H1 (cell line): ENCODE measurements around the gene FANCD2. TPM values are rescaled to one million over a fixed set of nuclear protein-coding genes. Genes with fewer than 3 reads are reported as not detected.
"Not testable (repeated sequence)": the region's sequence is repeated elsewhere in the genome, so short reads cannot be mapped to it uniquely, and the experiment has no call there.

ENCODE experiments used
- CTCF ChIA-PET: fragments of 300-600 bp; sonication (Branson Sonifier 250); formaldehyde crosslinking; loops from one replicate; lab custom pipeline; 2021; ENCODE audit not compliant: partially characterized antibody; lab: Charles Lee
- POLR2A ChIA-PET: fragments of 300-600 bp; sonication (Branson Sonifier 250); formaldehyde crosslinking; loops from one replicate; lab custom pipeline; 2021; ENCODE audit warnings: inconsistent platforms; ENCODE audit not compliant: partially characterized antibody; lab: Charles Lee
- DNase-seq, 2 experiments: peaks; one replicate each; pipeline versions ENCODE4 v3.0.0 to v3.0.0-alpha.2; 2010 to 2022; ENCODE audit warnings: low spot score in 2 of 2, low read depth in 1 of 2, mixed read lengths in 1 of 2
- FAIRE-seq: peaks from 2 replicates; lab custom pipeline; 2011; peaks lifted over from hg19 to GRCh38; lab: Jason Lieb, UNC
- H2AFZ ChIP-seq: 2 replicates; pipeline ENCODE4 v1.8.1; 2012; ENCODE audit warnings: low read length, inconsistent platforms
- H2AK5ac ChIP-seq: 2 replicates; pipeline ENCODE4 v1.6.1; 2013; ENCODE audit warnings: low read depth, low read length
- H2BK120ac ChIP-seq: replicated peaks from 2 replicates; pipeline ENCODE3; 2013; ENCODE audit warnings: low read depth, low read length, inconsistent platforms
- H2BK12ac ChIP-seq: 2 replicates; pipeline ENCODE4 v1.6.1; 2013; ENCODE audit warnings: low read depth, low read length
- H2BK15ac ChIP-seq: 2 replicates; pipeline ENCODE4 v1.6.1; 2013; ENCODE audit warnings: low read length
- H2BK20ac ChIP-seq: 2 replicates; pipeline ENCODE4 v1.6.1; 2013; ENCODE audit warnings: low read length
- H2BK5ac ChIP-seq: 2 replicates; pipeline ENCODE4 v1.6.1; 2013; ENCODE audit warnings: low read depth, low read length
- H3K14ac ChIP-seq: 2 replicates; pipeline ENCODE4 v1.6.1; 2013; ENCODE audit warnings: inconsistent platforms; ENCODE audit not compliant: insufficient read length
- H3K18ac ChIP-seq: 2 replicates; pipeline ENCODE4 v1.6.1; 2013; ENCODE audit warnings: low read length; ENCODE audit errors: extremely low read depth
- H3K23ac ChIP-seq: 2 replicates; pipeline ENCODE4 v1.6.1; 2013; ENCODE audit warnings: inconsistent platforms; ENCODE audit not compliant: insufficient read length
- H3K23me2 ChIP-seq: 2 replicates; pipeline ENCODE4 v1.6.1; 2013; ENCODE audit warnings: low read depth, low read length
- H3K27ac ChIP-seq: 2 replicates; pipeline ENCODE4 v1.6.1; 2011; ENCODE audit warnings: low read depth, low read length, inconsistent platforms
- H3K27me3 ChIP-seq, 4 experiments: replicated peaks in 1 of 4; 1 replicate in 1 of 4; 2 replicates in 3 of 4; pipeline versions ENCODE4 v1.6.1 to v1.8.1; 2011 to 2013; ENCODE audit warnings: low read length in 3 of 4, mild to moderate bottlenecking in 3 of 4, inconsistent platforms in 2 of 4, mixed read lengths in 2 of 4, moderate library complexity in 1 of 4; ENCODE audit not compliant: control insufficient read depth in 3 of 4, insufficient read depth in 3 of 4; ENCODE audit errors: extremely low read depth in 1 of 4
- H3K36me3 ChIP-seq, 4 experiments: 2 replicates each; pipeline versions ENCODE4 v1.6.1 to v1.8.1; 2011 to 2013; ENCODE audit warnings: mild to moderate bottlenecking in 4 of 4, low read length in 3 of 4, moderate library complexity in 2 of 4, control low read depth in 1 of 4, inconsistent platforms in 1 of 4; ENCODE audit not compliant: insufficient read depth in 4 of 4, control insufficient read depth in 2 of 4
- H3K4ac ChIP-seq: replicated peaks from 2 replicates; pipeline ENCODE3; 2013; ENCODE audit warnings: low read length, low read depth, mixed read lengths, inconsistent platforms; ENCODE audit not compliant: insufficient read length
- H3K4me1 ChIP-seq, 4 experiments: replicated peaks in 1 of 4; 1 replicate in 1 of 4; 2 replicates in 3 of 4; pipeline versions ENCODE4 v1.6.1 to v1.8.1; 2011 to 2013; ENCODE audit warnings: low read length in 3 of 4, inconsistent platforms in 2 of 4, mixed read lengths in 1 of 4; ENCODE audit not compliant: insufficient read depth in 4 of 4, control insufficient read depth in 3 of 4
- H3K4me2 ChIP-seq, 2 experiments: 2 replicates each; pipeline versions ENCODE4 v1.6.1 to v1.8.1; 2011 to 2013; ENCODE audit warnings: low read depth in 2 of 2, low read length in 2 of 2, control low read depth in 1 of 2, inconsistent platforms in 1 of 2, mild to moderate bottlenecking in 1 of 2; ENCODE audit not compliant: insufficient read depth in 1 of 2
- H3K4me3 ChIP-seq, 4 experiments: fragments of 200-600, 300-600 bp in 1 of 4; sonication (generic), shearing (Covaris generic), sonication (Bioruptor Twin) in 1 of 4; 2 replicates each; pipeline versions ENCODE4 v1.5.1 to v1.8.1; 2011 to 2016; ENCODE audit warnings: low read length in 4 of 4, low read depth in 3 of 4, control low read depth in 2 of 4, inconsistent platforms in 2 of 4, mild to moderate bottlenecking in 2 of 4, mixed read lengths in 1 of 4, moderate library complexity in 1 of 4; ENCODE audit not compliant: insufficient read depth in 2 of 4; ENCODE audit errors: extremely low read depth in 1 of 4
- H3K56ac ChIP-seq: replicated peaks from 2 replicates; pipeline ENCODE3; 2013; ENCODE audit warnings: low read depth, mild to moderate bottlenecking, mixed read lengths, low read length, inconsistent platforms; ENCODE audit not compliant: insufficient read length
- H3K79me1 ChIP-seq: 2 replicates; pipeline ENCODE4 v1.6.1; 2013; ENCODE audit warnings: low read depth, low read length, control low read depth
- H3K79me2 ChIP-seq, 2 experiments: 2 replicates each; pipeline versions ENCODE4 v1.6.1 to v1.8.1; 2012 to 2013; ENCODE audit warnings: low read length in 2 of 2, mild to moderate bottlenecking in 2 of 2, inconsistent platforms in 1 of 2; ENCODE audit not compliant: insufficient read depth in 2 of 2, control insufficient read depth in 1 of 2
- H3K9ac ChIP-seq, 4 experiments: replicated peaks in 1 of 4; 1 replicate in 1 of 4; 2 replicates in 3 of 4; pipeline versions ENCODE4 v1.6.1 to v1.8.1; 2011 to 2013; ENCODE audit warnings: low read depth in 3 of 4, low read length in 3 of 4, control low read depth in 2 of 4, mild to moderate bottlenecking in 2 of 4, moderate library complexity in 2 of 4, inconsistent platforms in 1 of 4; ENCODE audit errors: extremely low read depth in 1 of 4
- H3K9me3 ChIP-seq, 2 experiments: 2 replicates each; pipeline versions ENCODE4 v1.6.1 to v1.8.1; 2012 to 2013; ENCODE audit warnings: mild to moderate bottlenecking in 2 of 2, moderate library complexity in 2 of 2, control low read depth in 1 of 2, inconsistent platforms in 1 of 2, low read depth in 1 of 2, low read length in 1 of 2, mixed read lengths in 1 of 2; ENCODE audit not compliant: insufficient read depth in 2 of 2
- H4K20me1 ChIP-seq, 2 experiments: replicated peaks in 1 of 2; 2 replicates each; pipeline versions ENCODE3 to v1.8.1; 2011 to 2013; ENCODE audit warnings: inconsistent platforms in 2 of 2, low read length in 2 of 2, mild to moderate bottlenecking in 1 of 2; ENCODE audit not compliant: insufficient read depth in 2 of 2, control insufficient read depth in 1 of 2
- H4K5ac ChIP-seq: 2 replicates; pipeline ENCODE4 v1.6.1; 2013; ENCODE audit warnings: low read length, low read depth, mixed read lengths, inconsistent platforms; ENCODE audit not compliant: insufficient read length
- H4K8ac ChIP-seq: 2 replicates; pipeline ENCODE4 v1.8.0; 2013; ENCODE audit warnings: mild to moderate bottlenecking, moderate library complexity, low read length, inconsistent platforms; ENCODE audit not compliant: insufficient read depth; ENCODE audit errors: extremely low read depth
- H4K91ac ChIP-seq: replicated peaks from 2 replicates; pipeline ENCODE3; 2013; ENCODE audit warnings: low read length, mixed read lengths, inconsistent platforms; ENCODE audit not compliant: insufficient read length
- WGBS, 2 experiments: shearing (Covaris generic) in 1 of 2; methylation state at CpG; one replicate each; pipeline versions ENCODE4 v1.1.6 to v1.1.7; 2013 to 2015; ENCODE audit warnings: low lambda C conversion rate in 2 of 2, mixed read lengths in 2 of 2, inconsistent platforms in 1 of 2, low coverage in 1 of 2, missing lambda C conversion rate in 1 of 2; ENCODE audit not compliant: insufficient replicate concordance in 2 of 2, insufficient coverage in 1 of 2, insufficient read length in 1 of 2; ENCODE audit errors: extremely low coverage in 1 of 2, missing lambda C conversion rate in 1 of 2; 5-methylcytosine and 5-hydroxymethylcytosine counted together
- polyA plus RNA-seq, 7 experiments: library from polyadenylated mRNA; depleted of rRNA in 3 of 7; stranded (reverse) in 5 of 7; unstranded in 2 of 7; fragments of >200 nt in 5 of 7; fragments of 200-250 nt in 2 of 7; gene quantifications; 1 replicate in 5 of 7; 2 replicates in 1 of 7; 4 replicates in 1 of 7; pipeline versions ENCODE4 v1.2.1 to v1.2.3, GENCODE V29; 2011 to 2013; ENCODE audit warnings: missing spikeins in 2 of 7, mixed read lengths in 2 of 7
- total RNA-seq: library from RNA; stranded (reverse); fragmentation: NEBNext Ultra II Directional; extraction: Animal tissue kit (Norgen Biotek cat#: 25700); gene quantifications from 2 replicates; pipeline ENCODE4 v1.2.1, GENCODE V29; 2021

The FANCD2 gene
- total and polyA plus RNA-seq, 2 of the 8 experiments (the other 6 are each of a cell fraction or from before 2014, with no cell fraction given): 33.1 to 77.8 TPM

DNA sequence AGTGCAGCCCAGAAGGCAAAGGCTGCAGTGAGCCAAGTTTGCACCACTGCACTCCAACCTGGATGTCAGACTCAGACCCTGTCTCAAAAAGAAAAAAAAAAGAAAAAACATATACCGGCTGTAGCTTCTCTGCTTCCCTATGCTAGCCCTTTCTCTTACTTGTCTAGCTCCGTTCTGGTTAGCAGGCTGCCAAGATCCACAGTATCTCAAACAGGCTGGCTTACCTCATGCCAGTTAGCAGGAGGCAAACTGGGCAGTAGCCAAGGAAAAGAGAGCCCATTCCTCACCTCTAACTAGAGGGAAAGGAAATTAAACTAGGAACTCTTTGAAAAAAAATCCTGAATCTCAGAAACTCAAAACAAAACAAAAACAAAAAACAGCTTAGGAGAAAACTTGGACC lies 65.2 kb downstream of the FANCD2 start:
- H2AK5ac ChIP-seq, H3K56ac ChIP-seq, H3K23ac ChIP-seq, H2BK15ac ChIP-seq, H4K8ac ChIP-seq, H3K27ac ChIP-seq, H3K4ac ChIP-seq, H2BK20ac ChIP-seq, POLR2A ChIA-PET, H3K23me2 ChIP-seq, H4K20me1 ChIP-seq, H3K18ac ChIP-seq, DNase-seq, H2AFZ ChIP-seq, H3K14ac ChIP-seq, H3K4me3 ChIP-seq, H4K5ac ChIP-seq, H3K9me3 ChIP-seq, H3K4me1 ChIP-seq, H3K9ac ChIP-seq, H3K4me2 ChIP-seq, H3K79me2 ChIP-seq, CTCF ChIA-PET, H2BK120ac ChIP-seq, H4K91ac ChIP-seq, FAIRE-seq, H3K79me1 ChIP-seq, H3K27me3 ChIP-seq, H2BK12ac ChIP-seq, H2BK5ac ChIP-seq: not testable (repeated sequence)
- H3K36me3 ChIP-seq: peaks cover 17 to 74% (median 61%) of the 10 kb centered on the region in 4 experiments
- WGBS, 2 experiments: no CpG with 5 or more reads among the region's 2 CpGs
